ENCODE results near the gene SLU7. TPM values are rescaled to one million over a fixed set of nuclear protein-coding genes. Genes with fewer than 3 reads are reported as not detected.
A peak's percentile ranks its signal among the peaks of the same experiment; 100 is the strongest.

The SLU7 gene
- total RNA-seq, 2 experiments from 2014 or later = 50.1 to 54.6 TPM

GRCh38 chr5:160423099-160423498 is 4.2 kb upstream of the SLU7 start:
- peaks cover 55% of the 10 kb centered on the region for H3K4me1 Mint-ChIP-seq
- peak overlapping the region; percentile 94 for H3K27ac Mint-ChIP-seq

GRCh38 chr5:160421625-160422258 is 2.9 kb upstream of the SLU7 start, which contains the start of gene PTTG1:
Gene PTTG1, plus strand, starts transcription at chr5:160421855. Its CDS starts 458 bp downstream, at chr5:160422313.
- peaks cover 35% of the 10 kb centered on the region for H3K36me3 Mint-ChIP-seq
- peak; percentile 73 for ATAC-seq
- DNase-seq = peak; percentile 93
- H3K27ac Mint-ChIP-seq = peak within 1 kb of the TSS; percentile 94
- H3K9me3 Mint-ChIP-seq (ENCODE audit: low read depth) = no peaks in the 10 kb centered on the region
- H3K4me3 Mint-ChIP-seq = peak within 1 kb of the TSS; percentile 86
- no peaks in the 10 kb centered on the region for H3K27me3 Mint-ChIP-seq
- CTCF ChIA-PET = interaction anchor here (1.0 to 10.5 kb wide), 3 partner anchors 18 to 45 kb away, joined by 3 to 130 read pairs (median 19); no protein-coding TSS in a partner anchor
- H3K4me1 Mint-ChIP-seq = peaks cover 64% of the 10 kb centered on the region

More at GRCh38 chr5:160423099-160423498, 4.2 kb upstream of the SLU7 start:
- H3K27me3 Mint-ChIP-seq = no peaks in the 10 kb centered on the region
- H3K9me3 Mint-ChIP-seq (ENCODE audit: low read depth) = no peaks in the 10 kb centered on the region
- DNase-seq (no peak), ATAC-seq (no peak)
- CTCF ChIA-PET = interaction anchor here (1.7 to 10.5 kb wide), 3 partner anchors 17 to 83 kb away, joined by 5 to 130 read pairs (median 19); no protein-coding TSS in a partner anchor
- peaks cover 44% of the 10 kb centered on the region for H3K36me3 Mint-ChIP-seq
- H3K4me3 Mint-ChIP-seq = peak overlapping the region; percentile 86

- DNase-seq (no peak), ATAC-seq (no peak)
- H3K36me3 Mint-ChIP-seq = peaks cover 33% of the 10 kb centered on the region
- H3K27me3 Mint-ChIP-seq = no peaks in the 10 kb centered on the region
- peaks cover 72% of the 10 kb centered on the region for H3K4me1 Mint-ChIP-seq
- H3K9me3 Mint-ChIP-seq (ENCODE audit: low read depth) = no peaks in the 10 kb centered on the region
- H3K27ac Mint-ChIP-seq = peak overlapping the region; percentile 96
- CTCF ChIA-PET = interaction anchor here (1.4 to 3.4 kb wide), 4 partner anchors 10 to 87 kb away, joined by 3 to 40 read pairs (median 7); no protein-coding TSS in a partner anchor
- peak overlapping the region; percentile 87 for H3K4me3 Mint-ChIP-seq
Measured at GRCh38 chr5:160420331-160420610, 1.4 kb upstream of the SLU7 start.

GRCh38 chr5:160419458-160420330 is 813 bp upstream of the SLU7 start:
- Mint-ChIP-seq H3K4me1 (peaks cover 67% of the 10 kb centered on the region), H3K9me3 (ENCODE audit: low read depth) (no peaks in the 10 kb centered on the region), H3K4me3 (peak overlapping the region; percentile 87), H3K36me3 (peaks cover 29% of the 10 kb centered on the region), H3K27me3 (no peaks in the 10 kb centered on the region), H3K27ac (peak overlapping the region; percentile 96)
- DNase-seq = no peak
- CTCF ChIA-PET = interaction anchor here (0.6 to 3.4 kb wide), 7 partner anchors 9 to 532 kb away, joined by 3 to 40 read pairs (median 4); no protein-coding TSS in a partner anchor
- ATAC-seq = no peak

- Mint-ChIP-seq H3K36me3 (peaks cover 20% of the 10 kb centered on the region), H3K4me1 (peaks cover 17% of the 10 kb centered on the region), H3K4me3 (peak within 1 kb of the TSS; percentile 85), H3K27ac (peak within 1 kb of the TSS; percentile 70), H3K9me3 (ENCODE audit: low read depth) (no peaks in the 10 kb centered on the region), H3K27me3 (no peaks in the 10 kb centered on the region)
- DNase-seq (peak; percentile 82), ATAC-seq (peak; percentile 91)
- CTCF ChIA-PET = interaction anchor here (2.5 to 2.6 kb wide), 2 partner anchors 8 to 39 kb away, joined by 13 read pairs; no protein-coding TSS in a partner anchor
Measured at GRCh38 chr5:160399402-160400353, 19.2 kb downstream of the SLU7 start, which contains the start of gene FAM200C. Gene FAM200C, minus strand, starts transcription at chr5:160400054. Its CDS starts 4,564 bp downstream, at chr5:160395490.

- Mint-ChIP-seq H3K4me3 (peak overlapping the region; percentile 85), H3K27ac (no peak overlapping the region), H3K9me3 (ENCODE audit: low read depth) (no peaks in the 10 kb centered on the region), H3K4me1 (peaks cover 17% of the 10 kb centered on the region), H3K36me3 (peaks cover 11% of the 10 kb centered on the region), H3K27me3 (no peaks in the 10 kb centered on the region)
- ATAC-seq = no peak
- DNase-seq = no peak
- CTCF ChIA-PET = interaction anchor here (2.6 kb wide), 1 partner anchor 7 kb away, joined by 13 read pairs; no protein-coding TSS in a partner anchor
Measured at GRCh38 chr5:160398806-160399205, 20.1 kb downstream of the SLU7 start.

- Mint-ChIP-seq H3K4me1 (peaks cover 17% of the 10 kb centered on the region), H3K27ac (no peak overlapping the region), H3K9me3 (ENCODE audit: low read depth) (no peaks in the 10 kb centered on the region), H3K36me3 (peaks cover 4% of the 10 kb centered on the region), H3K27me3 (no peaks in the 10 kb centered on the region), H3K4me3 (no peak overlapping the region)
- no peak for DNase-seq
- no peak for ATAC-seq
- CTCF ChIA-PET = interaction anchor here (1.2 to 1.3 kb wide), 2 partner anchors 41 to 376 kb away, joined by 3 to 5 read pairs; no protein-coding TSS in a partner anchor
Measured at GRCh38 chr5:160397492-160397891, 21.4 kb downstream of the SLU7 start.

GRCh38 chr5:160395111-160395510 is 23.8 kb downstream of the SLU7 start:
- Mint-ChIP-seq H3K4me1 (peaks cover 13% of the 10 kb centered on the region), H3K27ac (no peak overlapping the region), H3K36me3 (peaks cover 2% of the 10 kb centered on the region), H3K27me3 (no peaks in the 10 kb centered on the region), H3K9me3 (ENCODE audit: low read depth) (no peaks in the 10 kb centered on the region), H3K4me3 (no peak overlapping the region)
- CTCF ChIA-PET = interaction anchor here (1.1 kb wide), 1 partner anchor 15 kb away, joined by 3 read pairs; no protein-coding TSS in a partner anchor
- ATAC-seq (no peak), DNase-seq (no peak)

- no peak overlapping the region for H3K4me3 Mint-ChIP-seq
- H3K27me3 Mint-ChIP-seq = peaks cover 9% of the 10 kb centered on the region
- CTCF ChIA-PET = interaction anchor here (0.6 to 2.5 kb wide), 19 partner anchors 9 to 382 kb away, joined by 3 to 13 read pairs (median 3); partner anchors contain the start of genes C1QTNF2, FAM200C, PTTG1 and TTC1
- H3K4me1 Mint-ChIP-seq = no peaks in the 10 kb centered on the region
- H3K9me3 Mint-ChIP-seq (ENCODE audit: low read depth) = peaks cover 5% of the 10 kb centered on the region
- peaks cover 5% of the 10 kb centered on the region for H3K36me3 Mint-ChIP-seq
- ATAC-seq (no peak), DNase-seq (no peak)
- no peak overlapping the region for H3K27ac Mint-ChIP-seq
Measured at GRCh38 chr5:160390787-160391696, 27.8 kb downstream of the SLU7 start.

GRCh38 chr5:160387445-160387844 is 31.4 kb downstream of the SLU7 start:
- no peaks in the 10 kb centered on the region for H3K4me1 Mint-ChIP-seq
- CTCF ChIA-PET = interaction anchor here (0.7 kb wide), 1 partner anchor 56 kb away, joined by 3 read pairs; no protein-coding TSS in a partner anchor
- H3K27me3 Mint-ChIP-seq = peaks cover 13% of the 10 kb centered on the region
- peaks cover 5% of the 10 kb centered on the region for H3K9me3 Mint-ChIP-seq (ENCODE audit: low read depth)
- H3K27ac Mint-ChIP-seq = no peak overlapping the region
- peaks cover 5% of the 10 kb centered on the region for H3K36me3 Mint-ChIP-seq
- DNase-seq (no peak), ATAC-seq (no peak)
- H3K4me3 Mint-ChIP-seq = no peak overlapping the region

- Mint-ChIP-seq H3K36me3 (peaks cover 5% of the 10 kb centered on the region), H3K9me3 (ENCODE audit: low read depth) (peaks cover 5% of the 10 kb centered on the region), H3K27ac (no peak overlapping the region), H3K4me1 (no peaks in the 10 kb centered on the region), H3K27me3 (peaks cover 26% of the 10 kb centered on the region), H3K4me3 (no peak overlapping the region)
- DNase-seq = no peak
- CTCF ChIA-PET = no interaction called here
- no peak for ATAC-seq
Measured at GRCh38 chr5:160385496-160385895, 33.4 kb downstream of the SLU7 start.
